CD4-positive, alpha-beta T cell treated with Interleukin-2 at 100 ng/mL for 4 hours (primary cell): ENCODE measurements around the gene PLEKHA4.
"Not testable (repeated sequence)": the region's sequence is repeated elsewhere in the genome, so short reads cannot be mapped to it uniquely, and the experiment has no call there.

ENCODE experiments used
- DNase-seq: peaks from one replicate; pipeline ENCODE4 v3.0.0-alpha.2; 2020; ENCODE audit warnings: low spot score

Gene PLEKHA4

DNA sequence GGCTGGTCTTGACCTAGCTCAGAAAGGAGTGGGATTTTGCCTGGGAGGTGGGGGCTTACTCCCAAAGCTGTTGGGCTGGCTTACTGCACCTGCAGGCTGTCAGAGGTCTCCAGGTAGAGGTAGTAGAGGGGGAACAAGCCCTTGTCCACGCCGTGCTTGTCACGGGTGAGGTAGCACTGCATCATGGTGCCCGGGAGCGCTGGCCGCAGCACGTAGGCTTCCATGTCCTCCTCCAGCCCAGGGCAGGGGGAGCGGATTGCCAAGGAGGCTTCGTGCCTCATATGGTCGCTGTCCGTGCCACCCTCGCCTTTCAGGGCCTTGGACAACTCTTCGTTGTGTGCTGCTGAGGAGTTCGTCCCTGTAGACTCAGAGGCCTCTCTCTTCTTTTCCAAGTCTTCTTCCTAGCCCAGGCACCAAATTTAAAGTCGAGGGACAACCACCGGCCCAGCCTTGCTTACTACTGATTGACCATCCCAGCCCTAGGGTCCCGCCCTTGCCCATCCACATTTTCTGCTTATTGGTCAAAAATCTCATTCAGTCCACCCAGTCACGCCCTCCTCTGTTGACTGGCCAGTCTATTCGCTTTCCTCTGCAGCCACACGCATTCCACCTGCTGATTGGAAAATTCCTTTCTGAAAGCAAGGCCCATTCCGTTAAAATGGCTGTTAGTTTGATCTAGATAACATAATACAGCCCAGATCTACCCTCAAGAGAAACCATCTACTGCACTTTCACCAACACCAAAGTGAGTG is 19.6 kb upstream of the PLEKHA4 start:
- no peak for DNase-seq

DNA sequence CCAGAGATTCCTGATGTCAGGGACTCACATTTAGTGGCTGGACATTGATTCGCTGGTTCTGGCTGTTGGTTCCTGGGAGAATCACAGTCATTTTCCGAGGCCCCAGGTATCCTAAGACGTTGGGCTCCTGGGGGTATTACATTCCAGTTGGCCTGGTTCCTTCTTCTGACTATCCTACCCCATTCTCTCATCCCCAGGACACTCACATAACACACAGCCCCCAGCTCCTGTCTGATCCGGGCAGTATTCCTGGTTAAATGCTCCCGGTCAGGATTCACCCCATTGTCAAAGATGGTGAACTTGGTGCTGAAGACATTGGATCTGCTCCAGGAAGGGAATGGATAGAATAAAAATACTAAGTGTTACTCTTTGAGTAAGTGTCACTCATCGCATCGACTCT is 15.3 kb upstream of the PLEKHA4 start:
- no peak for DNase-seq

DNA sequence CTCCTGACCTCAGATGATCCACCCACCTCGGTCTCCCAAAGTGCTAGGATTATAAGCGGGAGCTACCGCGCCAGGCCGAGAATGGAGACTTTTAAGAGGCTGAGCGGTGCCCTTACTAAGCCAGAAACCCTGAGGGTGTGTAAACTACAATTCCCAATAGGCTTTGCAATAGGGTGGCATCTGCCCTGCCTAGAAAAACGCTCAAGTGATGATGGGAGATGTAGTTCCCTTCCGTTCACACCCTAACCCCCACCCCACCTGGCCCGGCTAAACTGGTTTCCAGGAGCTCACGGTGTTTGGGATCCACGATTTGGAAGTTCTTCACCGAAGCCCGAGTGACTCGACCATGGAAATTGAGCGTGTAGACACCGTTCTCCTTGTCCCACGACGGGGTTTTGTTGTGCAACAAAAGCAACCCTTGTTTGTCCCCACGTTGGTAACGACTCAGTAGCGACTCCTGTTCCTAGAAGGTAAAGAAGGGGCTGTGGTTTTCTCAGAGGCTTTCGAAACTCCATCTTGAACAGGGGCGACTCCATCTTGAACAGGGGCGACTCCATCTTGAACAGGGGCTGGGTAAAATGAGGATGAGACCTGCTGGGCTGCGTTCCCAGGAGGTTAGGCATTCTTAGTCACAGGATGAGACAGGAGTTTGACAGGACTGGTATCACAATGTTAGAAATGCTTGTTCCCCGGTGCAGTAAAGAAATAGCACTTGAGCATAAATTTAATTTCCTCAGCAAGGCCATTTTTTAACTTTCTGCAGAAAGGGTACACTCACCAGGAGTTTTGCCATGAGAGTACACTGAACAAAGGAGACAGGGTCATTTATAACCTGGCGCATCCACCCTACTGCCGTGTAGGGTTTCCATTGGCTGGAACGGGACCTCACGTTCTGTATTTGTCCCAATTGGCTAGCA is 13.6 kb upstream of the PLEKHA4 start:
- DNase-seq: peak; percentile 27

DNA sequence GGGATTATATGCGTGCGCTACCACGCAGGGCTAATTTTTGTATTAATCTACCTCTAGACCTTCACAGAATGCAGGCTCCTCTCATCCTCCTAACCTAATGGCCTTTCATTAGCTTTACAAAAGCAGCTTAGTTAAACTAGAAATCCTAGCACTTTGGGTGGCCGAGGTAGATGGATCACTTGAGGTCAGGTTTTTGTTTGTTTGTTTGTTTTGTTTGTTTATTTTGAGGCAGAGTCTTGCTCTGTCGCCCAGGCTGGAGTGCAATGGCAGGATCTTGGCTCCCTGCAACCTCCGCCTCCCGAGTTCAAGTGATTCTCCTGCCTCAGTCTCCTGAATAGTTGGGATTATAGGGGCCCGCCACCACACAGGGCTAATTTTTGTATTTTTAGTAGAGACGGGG is 11.3 kb upstream of the PLEKHA4 start:
- DNase-seq: not testable (repeated sequence)

DNA sequence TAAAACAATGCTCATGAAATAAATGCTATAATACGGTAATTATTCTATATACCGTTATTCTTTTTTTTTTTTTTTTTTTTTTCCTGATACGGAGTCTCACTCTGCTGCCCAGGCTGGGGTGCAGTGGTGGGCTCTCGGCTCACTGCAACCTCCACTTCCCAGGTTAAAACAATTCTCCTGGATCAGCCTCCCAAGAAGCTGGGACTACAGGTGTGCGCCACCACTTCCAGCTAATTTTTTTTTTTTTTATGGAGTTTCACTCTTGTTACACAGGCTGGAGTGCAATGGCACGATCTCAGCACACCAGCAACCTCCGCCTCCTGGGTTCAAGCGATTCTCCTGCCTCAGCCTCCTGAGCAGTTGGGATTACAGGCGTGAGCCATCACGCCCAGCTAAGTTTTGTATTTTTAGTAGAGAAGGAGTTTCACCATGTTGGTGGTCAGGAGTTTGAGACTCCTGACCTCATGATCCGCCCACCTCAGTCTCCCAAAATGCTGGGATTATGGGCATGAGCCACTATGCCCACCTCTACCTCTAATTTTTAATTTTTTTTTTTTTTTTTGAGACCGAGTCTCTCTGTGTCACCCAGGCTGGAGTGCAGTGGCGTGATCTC is 10.7 kb upstream of the PLEKHA4 start:
- DNase-seq: no peak

DNA sequence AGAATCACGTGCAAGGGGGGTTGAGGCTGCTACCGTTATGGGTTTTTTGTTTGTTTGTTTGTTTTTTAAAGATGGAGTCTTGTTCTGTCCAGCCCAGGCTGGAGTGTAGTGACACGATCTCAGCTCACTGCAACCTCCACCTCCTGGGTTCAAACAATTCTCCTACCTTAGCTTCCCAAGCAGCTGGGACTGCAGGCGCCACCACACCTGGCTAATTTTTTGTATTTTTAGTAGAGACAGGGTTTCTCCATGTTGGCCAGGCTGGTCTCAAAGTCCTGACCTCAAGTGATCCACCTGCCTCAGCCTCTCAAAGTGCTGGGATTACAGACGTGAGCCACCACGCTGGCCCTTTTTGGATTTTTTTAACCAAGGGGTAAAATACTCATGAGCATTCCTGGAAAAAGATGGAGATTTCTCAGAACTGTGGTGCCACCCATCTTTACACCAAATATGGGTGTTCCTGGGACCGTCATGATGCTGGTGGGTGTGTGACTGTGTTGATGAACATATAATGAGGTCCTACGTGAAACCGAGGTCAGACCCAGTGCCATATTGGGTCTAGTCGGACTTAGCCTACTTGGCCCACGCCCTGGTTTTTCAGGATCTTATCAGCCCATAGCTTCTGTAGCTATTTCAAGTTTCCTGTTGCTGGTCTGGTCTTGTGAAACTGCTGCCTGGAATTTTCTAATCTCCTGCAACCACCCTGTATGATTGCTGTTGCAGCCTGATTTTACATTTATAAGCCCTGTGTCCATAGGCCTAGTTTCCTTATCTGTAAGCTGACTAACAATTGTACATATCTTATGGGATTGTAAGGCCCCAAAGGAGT is 10.0 kb upstream of the PLEKHA4 start:
- peak; percentile 48 for DNase-seq

DNA sequence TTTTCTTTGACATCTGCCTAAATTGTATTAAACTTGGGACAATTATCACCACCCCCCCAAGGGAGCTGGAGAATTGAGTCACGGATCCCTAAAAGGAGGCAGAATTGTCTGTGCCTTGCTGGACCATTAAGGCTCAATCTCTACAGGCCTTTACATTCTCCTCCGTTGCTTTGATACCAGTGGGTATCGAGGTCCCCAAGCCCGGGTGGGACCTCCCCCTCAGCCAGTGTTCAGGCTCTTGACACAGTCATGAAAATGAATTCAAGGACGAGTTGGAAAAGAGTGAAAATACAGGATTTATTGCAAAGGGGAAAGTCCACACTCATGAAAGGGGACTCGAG is 9.4 kb upstream of the PLEKHA4 start:
- no peak for DNase-seq

DNA sequence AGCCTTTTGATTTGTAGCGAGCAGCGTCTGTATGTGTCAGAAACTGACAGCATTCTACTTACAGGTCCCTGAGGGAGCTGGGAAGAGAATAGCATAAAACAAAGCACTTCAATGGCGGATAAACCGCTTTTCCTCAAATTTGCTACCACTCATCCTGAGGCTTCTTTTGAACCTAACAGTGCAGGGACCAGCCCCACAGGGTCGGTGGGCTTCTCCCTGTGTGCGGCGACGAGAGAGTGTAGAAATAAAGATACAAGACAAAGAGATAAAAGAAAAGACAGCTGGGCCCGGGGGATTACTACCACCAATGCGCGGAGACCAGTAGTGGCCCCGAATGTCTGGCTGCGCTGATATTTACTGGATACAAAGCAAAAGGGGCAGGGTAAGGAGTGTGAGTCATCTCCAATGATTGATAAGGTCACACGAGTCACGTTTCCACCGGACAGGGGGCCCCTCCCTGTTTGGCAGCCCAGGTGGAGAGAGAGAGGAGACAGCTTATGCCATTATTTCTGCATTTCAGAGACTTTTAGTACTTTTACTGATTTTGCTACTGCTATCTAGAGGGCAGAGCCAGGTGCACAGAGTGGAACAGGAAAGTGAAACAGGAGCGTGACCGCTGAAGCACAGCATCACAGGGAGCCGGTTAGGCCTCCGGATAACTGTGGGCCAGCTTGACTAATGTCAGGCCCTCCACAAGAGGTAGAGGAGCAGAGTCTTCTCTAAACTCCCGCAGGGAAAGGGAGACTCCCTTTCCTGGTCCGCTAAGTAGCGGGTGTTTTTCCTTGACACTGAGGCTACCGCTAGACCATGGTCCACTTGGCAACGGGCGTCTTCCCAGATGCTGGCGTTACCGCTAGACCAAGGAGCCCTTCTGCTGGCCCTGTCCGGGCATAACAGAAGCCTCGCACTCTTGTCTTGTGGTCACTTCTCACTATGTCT is 7.9 kb upstream of the PLEKHA4 start:
- DNase-seq: peak; percentile 62

DNA sequence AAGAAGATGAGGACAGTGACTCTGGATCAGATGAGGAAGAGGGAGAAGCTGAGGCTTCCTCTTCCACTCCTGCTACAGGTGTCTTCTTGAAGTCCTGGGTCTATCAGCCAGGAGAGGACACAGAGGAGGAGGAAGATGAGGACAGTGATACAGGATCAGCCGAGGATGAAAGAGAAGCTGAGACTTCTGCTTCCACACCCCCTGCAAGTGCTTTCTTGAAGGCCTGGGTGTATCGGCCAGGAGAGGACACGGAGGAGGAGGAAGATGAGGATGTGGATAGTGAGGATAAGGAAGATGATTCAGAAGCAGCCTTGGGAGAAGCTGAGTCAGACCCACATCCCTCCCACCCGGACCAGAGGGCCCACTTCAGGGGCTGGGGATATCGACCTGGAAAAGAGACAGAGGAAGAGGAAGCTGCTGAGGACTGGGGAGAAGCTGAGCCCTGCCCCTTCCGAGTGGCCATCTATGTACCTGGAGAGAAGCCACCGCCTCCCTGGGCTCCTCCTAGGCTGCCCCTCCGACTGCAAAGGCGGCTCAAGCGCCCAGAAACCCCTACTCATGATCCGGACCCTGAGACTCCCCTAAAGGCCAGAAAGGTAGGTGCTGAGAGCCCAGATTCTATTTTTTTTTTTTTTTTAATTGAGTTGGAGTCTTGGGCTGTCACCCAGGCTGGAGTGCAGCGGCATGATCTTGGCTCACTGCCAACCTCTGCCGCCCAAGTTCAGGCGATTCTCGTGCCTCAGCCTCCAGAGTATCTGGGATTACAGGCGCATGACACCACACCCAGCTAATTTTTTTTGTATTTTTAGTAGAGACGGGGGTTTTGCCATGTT is 6.1 kb upstream of the PLEKHA4 start:
- DNase-seq: no peak

DNA sequence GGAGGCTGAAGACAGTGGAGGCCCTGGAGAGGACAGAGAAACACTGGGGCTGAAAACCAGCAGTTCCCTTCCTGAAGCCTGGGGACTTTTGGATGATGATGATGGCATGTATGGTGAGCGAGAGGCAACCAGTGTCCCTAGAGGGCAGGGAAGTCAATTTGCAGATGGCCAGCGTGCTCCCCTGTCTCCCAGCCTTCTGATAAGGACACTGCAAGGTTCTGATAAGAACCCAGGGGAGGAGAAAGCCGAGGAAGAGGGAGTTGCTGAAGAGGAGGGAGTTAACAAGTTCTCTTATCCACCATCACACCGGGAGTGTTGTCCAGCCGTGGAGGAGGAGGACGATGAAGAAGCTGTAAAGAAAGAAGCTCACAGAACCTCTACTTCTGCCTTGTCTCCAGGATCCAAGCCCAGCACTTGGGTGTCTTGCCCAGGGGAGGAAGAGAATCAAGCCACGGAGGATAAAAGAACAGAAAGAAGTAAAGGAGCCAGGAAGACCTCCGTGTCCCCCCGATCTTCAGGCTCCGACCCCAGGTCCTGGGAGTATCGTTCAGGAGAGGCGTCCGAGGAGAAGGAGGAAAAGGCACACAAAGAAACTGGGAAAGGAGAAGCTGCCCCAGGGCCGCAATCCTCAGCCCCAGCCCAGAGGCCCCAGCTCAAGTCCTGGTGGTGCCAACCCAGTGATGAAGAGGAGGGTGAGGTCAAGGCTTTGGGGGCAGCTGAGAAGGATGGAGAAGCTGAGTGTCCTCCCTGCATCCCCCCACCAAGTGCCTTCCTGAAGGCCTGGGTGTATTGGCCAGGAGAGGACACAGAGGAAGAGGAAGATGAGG is 5.3 kb upstream of the PLEKHA4 start:
- no peak for DNase-seq

DNA sequence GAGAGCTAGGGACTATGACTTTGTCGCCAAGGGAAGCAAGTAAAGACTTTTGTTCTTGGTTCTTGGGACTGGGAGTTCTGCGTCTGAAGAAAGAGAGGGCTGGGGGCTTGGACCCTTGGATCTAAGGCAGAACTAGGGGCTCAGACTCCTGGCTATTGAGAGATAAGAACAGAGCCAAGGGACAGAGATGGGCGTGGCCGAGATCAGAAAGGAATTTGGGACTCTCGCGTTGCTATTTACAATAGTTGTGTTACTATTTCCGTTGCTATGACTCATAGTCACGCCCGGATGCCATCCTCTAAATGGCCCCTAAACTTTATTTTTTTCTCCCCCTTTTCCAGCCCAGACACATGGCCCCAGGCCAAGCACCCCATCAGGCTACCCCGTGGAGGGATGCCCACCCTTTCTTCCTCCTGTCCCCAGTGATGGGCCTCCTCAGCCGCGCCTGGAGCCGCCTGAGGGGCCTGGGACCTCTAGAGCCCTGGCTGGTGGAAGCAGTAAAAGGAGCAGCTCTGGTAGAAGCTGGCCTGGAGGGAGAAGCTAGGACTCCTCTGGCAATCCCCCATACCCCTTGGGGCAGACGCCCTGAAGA is 4.6 kb upstream of the PLEKHA4 start:
- peak; percentile 88 for DNase-seq

DNA sequence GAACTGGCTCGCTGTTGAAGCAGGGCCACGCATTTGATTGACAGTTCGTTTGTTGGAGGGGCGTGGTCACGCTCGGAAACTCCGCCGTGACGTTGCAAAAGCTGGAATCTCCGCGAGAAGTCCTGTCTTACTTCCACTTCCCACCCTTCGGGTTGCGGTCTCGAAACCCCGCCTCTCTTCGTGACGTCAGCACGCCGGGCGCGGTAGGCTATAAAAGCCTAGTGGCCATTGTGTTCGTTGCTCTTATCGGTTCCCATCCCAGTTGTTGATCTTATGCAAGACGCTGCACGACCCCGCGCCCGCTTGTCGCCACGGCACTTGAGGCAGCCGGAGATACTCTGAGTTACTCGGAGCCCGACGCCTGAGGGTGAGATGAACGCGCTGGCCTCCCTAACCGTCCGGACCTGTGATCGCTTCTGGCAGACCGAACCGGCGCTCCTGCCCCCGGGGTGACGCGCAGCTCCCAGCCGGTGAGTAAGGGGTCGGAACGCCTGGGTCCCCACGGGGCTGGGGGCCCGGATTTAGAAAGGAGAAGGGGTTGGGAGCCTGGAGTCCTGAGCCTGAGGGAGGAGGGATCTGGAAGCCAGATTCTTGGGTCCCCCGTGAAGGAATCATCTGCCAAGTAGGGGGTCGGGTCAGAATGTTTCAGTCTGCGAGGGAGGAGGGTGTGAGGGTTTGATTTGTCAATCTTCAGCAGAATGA is 3.9 kb upstream of the PLEKHA4 start, which contains the start of gene PPP1R15A:
Gene PPP1R15A (plus strand): TSS at position 240 of the 702 bp plus-strand sequence. CDS start 813 bp downstream, outside the sequence.
- DNase-seq: peak; percentile 99

DNA sequence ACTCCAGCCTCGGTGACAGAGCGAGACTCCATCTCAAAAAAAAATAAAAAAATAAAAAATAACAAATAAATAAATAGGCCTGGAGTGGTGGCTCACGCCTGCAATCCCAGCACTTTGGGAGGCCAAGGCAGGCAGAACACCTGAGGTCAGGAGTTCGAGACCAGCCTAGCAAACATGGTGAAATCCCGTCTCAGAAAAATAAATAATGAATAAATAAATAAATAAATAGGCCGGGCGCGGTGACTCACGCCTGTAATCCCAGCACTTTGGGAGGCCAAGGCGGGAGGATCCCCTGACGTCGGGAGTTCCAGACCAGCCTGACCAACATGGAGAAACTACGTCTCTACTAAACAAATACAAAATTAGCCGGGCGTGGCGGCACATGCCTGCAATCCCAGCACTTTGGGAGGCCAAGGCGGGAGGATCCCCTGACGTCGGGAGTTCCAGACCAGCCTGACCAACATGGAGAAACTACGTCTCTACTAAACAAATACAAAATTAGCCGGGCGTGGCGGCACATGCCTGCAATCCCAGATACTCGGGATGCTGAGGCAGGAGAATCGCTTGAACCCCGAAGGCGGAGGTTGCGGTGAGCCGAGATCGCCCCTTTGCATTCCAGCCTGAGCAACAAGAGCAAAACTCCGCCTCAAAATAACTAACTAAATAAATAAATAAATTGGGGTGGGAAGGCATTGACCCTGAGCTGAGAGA is 3.2 kb upstream of the PLEKHA4 start:
- not testable (repeated sequence) for DNase-seq

DNA sequence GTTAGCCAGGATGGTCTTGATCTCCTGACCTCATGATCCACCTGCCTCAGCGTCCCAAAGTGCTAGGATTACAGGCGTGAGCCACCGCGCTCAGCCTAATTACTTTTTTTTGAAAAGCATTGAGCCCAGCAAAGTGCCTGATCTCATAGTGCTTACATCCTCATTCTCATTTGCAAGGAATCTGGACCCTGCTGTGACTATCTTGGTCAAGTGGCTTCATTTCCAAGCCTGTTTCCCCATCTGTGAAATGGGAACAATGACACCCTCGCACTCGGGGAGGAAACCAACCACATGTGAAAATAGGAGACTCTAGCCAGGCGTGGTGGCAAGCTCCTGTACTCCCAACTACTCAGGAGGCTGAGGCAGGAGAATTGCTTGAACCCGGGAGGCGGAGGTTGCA is 1.6 kb upstream of the PLEKHA4 start:
- no peak for DNase-seq

DNA sequence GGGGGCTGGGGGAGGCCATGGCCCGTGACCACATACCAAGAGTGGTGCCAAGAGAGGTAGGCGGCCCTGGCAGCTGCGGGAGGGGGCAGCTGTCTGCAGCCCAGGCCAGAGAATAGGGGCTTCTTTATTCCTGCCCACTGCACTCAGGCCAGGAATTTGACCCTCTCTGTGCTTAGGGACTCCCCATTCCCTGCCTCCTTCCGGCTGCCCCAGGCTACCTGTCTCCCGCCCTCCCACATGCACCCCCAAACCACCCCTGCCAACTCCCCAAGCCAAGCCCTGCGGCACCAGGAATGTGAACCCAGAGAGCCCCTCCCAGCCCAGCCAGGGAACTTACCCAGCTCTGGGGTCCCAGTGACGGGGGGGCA is 687 bp downstream of the PLEKHA4 start:
- no peak for DNase-seq

DNA sequence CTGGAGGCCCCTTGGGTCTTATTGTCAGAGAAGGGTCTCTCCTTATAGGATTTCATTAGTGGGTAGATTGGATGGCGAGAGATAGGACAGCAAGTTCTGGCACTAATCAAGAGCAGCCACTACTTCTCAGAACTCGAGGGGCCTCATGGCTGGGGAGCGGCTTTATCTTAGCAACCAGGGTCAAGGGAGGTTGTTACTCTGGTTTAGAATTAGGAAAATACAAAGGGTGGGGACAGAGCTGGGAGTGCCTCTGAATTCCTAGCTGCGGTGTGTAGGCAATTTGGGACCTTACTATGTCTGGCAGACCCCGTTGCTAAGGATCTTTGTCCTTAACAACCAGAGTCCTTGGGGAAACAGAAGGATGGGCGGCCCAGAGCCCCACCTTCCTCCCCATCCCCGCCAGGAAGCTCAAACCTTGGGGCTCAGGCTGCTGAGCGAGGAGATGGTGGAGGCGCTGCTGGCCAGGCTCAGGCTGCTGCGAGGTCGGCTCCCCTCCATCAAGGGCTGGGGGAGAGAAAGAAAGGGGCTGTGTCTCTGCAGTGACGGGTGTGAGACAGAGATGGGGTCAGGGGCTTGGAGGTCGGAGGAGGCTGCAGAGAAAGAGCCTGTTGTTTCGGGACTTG is 1.2 kb downstream of the PLEKHA4 start:
- DNase-seq: no peak

DNA sequence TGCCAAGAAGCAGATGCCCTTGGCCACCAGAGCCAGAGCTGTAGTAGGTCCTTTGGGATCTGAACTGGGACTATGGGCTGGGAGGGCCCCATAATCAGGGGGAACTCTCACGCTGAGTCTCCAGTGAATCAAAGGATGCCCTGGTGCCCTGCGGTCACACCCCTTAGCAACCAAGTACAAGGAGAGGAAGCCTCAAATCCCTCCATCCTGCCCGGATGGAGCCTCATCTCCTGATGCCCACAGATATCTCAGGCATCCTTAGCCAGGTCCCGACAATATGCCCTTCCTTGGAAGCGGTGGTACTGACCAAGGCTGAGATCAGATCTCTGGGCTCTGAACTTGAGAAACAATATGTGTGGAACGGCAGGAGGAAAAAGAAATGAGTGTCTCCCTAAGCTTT is 1.7 kb downstream of the PLEKHA4 start:
- no peak for DNase-seq
